OCI-LY7 (cell line): ENCODE results near the gene DCTN3.

Experiments
- CTCF ChIP-seq: fragments of 200-600 bp; sonication (generic); conservative IDR thresholded peaks from 2 replicates; pipeline ENCODE4 v1.5.1; 2014; ENCODE audit warnings: mild to moderate bottlenecking, antibody characterized with exemption, low read length, moderate library complexity, mixed read lengths
- EZH2phosphoT487 ChIP-seq: fragments of 200-600 bp; sonication (generic); IDR thresholded peaks from 2 replicates; pipeline ENCODE4 v1.6.1; 2018; ENCODE audit warnings: low read depth, borderline replicate concordance, mild to moderate bottlenecking, mixed run types, antibody characterized with exemption, low read length, moderate library complexity, mixed read lengths

GRCh38 chr9:34584970-34585369, 35.3 kb downstream of the DCTN3 start:
- TF ChIP-seq CTCF = no peak
- no peak for TF ChIP-seq EZH2phosphoT487
